Endothelial cell of umbilical vein (primary cell): ENCODE data around the gene GIPC1. TPM values are rescaled to one million over a fixed set of nuclear protein-coding genes. Genes with fewer than 3 reads are reported as not detected.
A peak's percentile ranks its signal among the peaks of the same experiment; 100 is the strongest.

Experiments used
- BruUV-seq: library from RNA; stranded (reverse); fragments of 400-500 nt; replicated peaks from 2 replicates; lab custom pipeline; 2021; lab: Mats Ljungman, UMichigan
- CTCF ChIA-PET: fragments of 300-600, 350-600 bp; sonication (Branson Sonifier 250); formaldehyde crosslinking; loops from one replicate; lab custom pipeline; 2021; ENCODE audit warnings: antibody characterized with exemption, inconsistent platforms; lab: Charles Lee
- POLR2A ChIA-PET: fragments of 300-600, 350-600 bp; sonication (Branson Sonifier 250); formaldehyde crosslinking; loops from one replicate; lab custom pipeline; 2021; ENCODE audit warnings: antibody characterized with exemption, inconsistent platforms; lab: Charles Lee
- DNase-seq: peaks from one replicate; pipeline ENCODE4 v3.0.0-alpha.2; 2011; ENCODE audit warnings: low read depth, low spot score
- FAIRE-seq: peaks from 2 replicates; lab custom pipeline; 2011; peaks lifted over from hg19 to GRCh38; lab: Jason Lieb, UNC
- H2AFZ ChIP-seq: 2 replicates; pipeline ENCODE4 v1.6.0; 2012; ENCODE audit warnings: low read depth, low read length, control low read depth, inconsistent platforms
- H3K27ac ChIP-seq: 2 replicates; pipeline ENCODE4 v1.5.1; 2011; ENCODE audit warnings: low read depth, mild to moderate bottlenecking, control low read depth, low read length, moderate library complexity; ENCODE audit not compliant: insufficient read depth
- H3K27me3 ChIP-seq, 2 experiments: 2 replicates each; pipeline versions ENCODE4 v1.6.0 to v1.6.1; 2011; ENCODE audit warnings: low read length in 2 of 2, mixed read lengths in 1 of 2; ENCODE audit not compliant: control insufficient read depth in 2 of 2, insufficient read depth in 2 of 2
- H3K36me3 ChIP-seq, 2 experiments: 2 replicates in 1 of 2; 3 replicates in 1 of 2; pipeline ENCODE4 v1.5.1; 2011; ENCODE audit warnings: low read length in 2 of 2, mild to moderate bottlenecking in 1 of 2, moderate library complexity in 1 of 2; ENCODE audit not compliant: control insufficient read depth in 2 of 2, insufficient read depth in 2 of 2; ENCODE audit errors: extremely low read depth in 1 of 2
- H3K4me1 ChIP-seq: 3 replicates; pipeline ENCODE4 v1.5.1; 2011; ENCODE audit warnings: mild to moderate bottlenecking, low read length; ENCODE audit not compliant: control insufficient read depth, insufficient read depth; ENCODE audit errors: extremely low read depth
- H3K4me2 ChIP-seq: 2 replicates; pipeline ENCODE4 v1.6.1; 2011; ENCODE audit warnings: low read length, control low read depth, mixed read lengths; ENCODE audit not compliant: insufficient read depth
- H3K4me3 ChIP-seq, 3 experiments: fragments of 200-600 bp in 1 of 3; sonication (generic), shearing (Covaris generic) in 1 of 3; replicated peaks in 1 of 3; 2 replicates each; pipeline ENCODE4 v1.5.1; 2011 to 2016; ENCODE audit warnings: control low read depth in 3 of 3, low read length in 3 of 3, mild to moderate bottlenecking in 2 of 3, inconsistent platforms in 1 of 3, low read depth in 1 of 3, moderate library complexity in 1 of 3; ENCODE audit not compliant: insufficient read depth in 1 of 3
- H3K79me2 ChIP-seq: 2 replicates; pipeline ENCODE4 v1.6.0; 2012; ENCODE audit warnings: low read length, inconsistent platforms; ENCODE audit not compliant: control insufficient read depth, insufficient read depth
- H3K9ac ChIP-seq: replicated peaks from 2 replicates; pipeline ENCODE3; 2011; ENCODE audit warnings: low read length, control low read depth; ENCODE audit not compliant: insufficient read depth; ENCODE audit errors: extremely low read depth
- H3K9me1 ChIP-seq: replicated peaks from 3 replicates; pipeline ENCODE4 v1.6.0; 2011; ENCODE audit warnings: mild to moderate bottlenecking, low read length; ENCODE audit not compliant: control insufficient read depth, insufficient read depth; ENCODE audit errors: extremely low read depth
- H3K9me3 ChIP-seq: replicated peaks from 2 replicates; pipeline ENCODE4 v1.5.1; 2012; ENCODE audit warnings: low read length, inconsistent platforms; ENCODE audit not compliant: control insufficient read depth, insufficient read depth
- H4K20me1 ChIP-seq: replicated peaks from 2 replicates; pipeline ENCODE3; 2011; ENCODE audit warnings: mild to moderate bottlenecking, low read length; ENCODE audit not compliant: control insufficient read depth, insufficient read depth; ENCODE audit errors: extremely low read depth
- EZH2 ChIP-seq: IDR thresholded peaks from 2 replicates; pipeline ENCODE4 v1.6.1; 2012; ENCODE audit warnings: borderline replicate concordance, low read depth, mild to moderate bottlenecking, moderate library complexity, low read length, inconsistent platforms; ENCODE audit not compliant: severe bottlenecking
- POLR2AphosphoS5 ChIP-seq: IDR thresholded peaks from 2 replicates; pipeline ENCODE4 v1.6.1; 2012; ENCODE audit warnings: low read depth, mild to moderate bottlenecking, control low read depth, low read length, moderate library complexity; ENCODE audit not compliant: insufficient read depth
- dilution Hi-C: fragments of 300-500 bp; cut with MboI; formaldehyde crosslinking; loops from one replicate; pipeline ENCODE4 v1.15.0; 2019; ENCODE audit warnings: low sequenced_read_pairs; ENCODE audit not compliant: extremely low pct_ligation_motif_present
- intact Hi-C: fragments of 100-400 bp; cut with micrococcal nuclease; formaldehyde crosslinking; loops from one replicate; pipeline ENCODE4 v1.10.0; 2022
- polyA plus RNA-seq, 4 experiments: library from polyadenylated mRNA; depleted of rRNA in 3 of 4; stranded (reverse) in 3 of 4; unstranded in 1 of 4; fragments of >200 nt; gene quantifications; 2 replicates each; pipeline versions ENCODE4 v1.2.1 to v1.2.3, GENCODE V29; 2011 to 2012; ENCODE audit warnings: missing spikeins in 1 of 4
- total RNA-seq: library from RNA; stranded (reverse); gene quantifications from 2 replicates; pipeline ENCODE4 v1.2.3, GENCODE V29; 2021
- TF ChIP-seq, protein P1 (sequence below), 2 donors: IDR thresholded peaks; 1 replicate in 1 of 2; 2 replicates in 1 of 2; pipeline ENCODE4 v1.5.1; 2011; ENCODE audit warnings: low read length in 2 of 2, mild to moderate bottlenecking in 2 of 2, moderate library complexity in 2 of 2, control low read depth in 1 of 2, inconsistent platforms in 1 of 2, low read depth in 1 of 2; ENCODE audit not compliant: insufficient read depth in 1 of 2; ENCODE audit errors: extremely low read depth in 1 of 2

GIPC1 gene
- total and polyA plus RNA-seq, 2 donors (not counting 3 experiments of a cell fraction or from before 2014, with no cell fraction given) = 108 to 141 TPM

- H3K4me1 ChIP-seq = peaks cover 24% of the 10 kb centered on the region
- FAIRE-seq = no peak
- no peak overlapping the region for H3K27ac ChIP-seq
- H3K36me3 ChIP-seq = peaks cover 2 to 21% of the 10 kb centered on the region in 2 experiments
- no peaks in the 10 kb centered on the region for H3K79me2 ChIP-seq
- H3K4me2 ChIP-seq = no peak overlapping the region
- no peak overlapping the region for H3K9ac ChIP-seq
- H3K27me3 ChIP-seq = no peaks in the 10 kb centered on the region
- dilution Hi-C loops (no loop called here), intact Hi-C loops (loop anchor here (5.0 kb wide), 1 partner anchor 326 kb away; no protein-coding TSS in a partner anchor)
- H3K4me3 ChIP-seq = no peak overlapping the region
- H3K9me1 ChIP-seq = no peaks in the 10 kb centered on the region
- H3K9me3 ChIP-seq = no peaks in the 10 kb centered on the region
- H2AFZ ChIP-seq = peak overlapping the region; percentile 56
- no peak for DNase-seq
- ChIA-PET POLR2A (no interaction called here), CTCF (interaction anchor here (0.8 to 2.5 kb wide), 16 partner anchors 8 to 337 kb away, joined by 4 to 23 read pairs (median 6); partner anchors contain the start of genes ASF1B, DDX39A, DNAJB1 and GIPC1)
- H4K20me1 ChIP-seq = no peaks in the 10 kb centered on the region
- TF ChIP-seq POLR2AphosphoS5 = no peak
- TF ChIP-seq, protein P1, sequence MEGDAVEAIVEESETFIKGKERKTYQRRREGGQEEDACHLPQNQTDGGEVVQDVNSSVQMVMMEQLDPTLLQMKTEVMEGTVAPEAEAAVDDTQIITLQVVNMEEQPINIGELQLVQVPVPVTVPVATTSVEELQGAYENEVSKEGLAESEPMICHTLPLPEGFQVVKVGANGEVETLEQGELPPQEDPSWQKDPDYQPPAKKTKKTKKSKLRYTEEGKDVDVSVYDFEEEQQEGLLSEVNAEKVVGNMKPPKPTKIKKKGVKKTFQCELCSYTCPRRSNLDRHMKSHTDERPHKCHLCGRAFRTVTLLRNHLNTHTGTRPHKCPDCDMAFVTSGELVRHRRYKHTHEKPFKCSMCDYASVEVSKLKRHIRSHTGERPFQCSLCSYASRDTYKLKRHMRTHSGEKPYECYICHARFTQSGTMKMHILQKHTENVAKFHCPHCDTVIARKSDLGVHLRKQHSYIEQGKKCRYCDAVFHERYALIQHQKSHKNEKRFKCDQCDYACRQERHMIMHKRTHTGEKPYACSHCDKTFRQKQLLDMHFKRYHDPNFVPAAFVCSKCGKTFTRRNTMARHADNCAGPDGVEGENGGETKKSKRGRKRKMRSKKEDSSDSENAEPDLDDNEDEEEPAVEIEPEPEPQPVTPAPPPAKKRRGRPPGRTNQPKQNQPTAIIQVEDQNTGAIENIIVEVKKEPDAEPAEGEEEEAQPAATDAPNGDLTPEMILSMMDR (IDR thresholded peaks at IDR 0.05; ENCODE audit: extremely low read depth in 1 of 2, insufficient read depth in 1 of 2, low read depth in 1 of 2, low read length in 2 of 2) = peak in 1 of 2 donors; percentile 21
- peak; percentile 23 for TF ChIP-seq EZH2
- no TSS peak for BruUV-seq
Observed at GRCh38 chr19:14473073-14473977, 22.6 kb downstream of the GIPC1 start.
